Naive thymus-derived CD8-positive, alpha-beta T cell (primary cell): ENCODE measurements around the gene VKORC1L1. TPM values are rescaled to one million over a fixed set of nuclear protein-coding genes. Genes with fewer than 3 reads are reported as not detected.
A peak's percentile ranks its signal among the peaks of the same experiment; 100 is the strongest.
"Not testable (repeated sequence)": the region's sequence is repeated elsewhere in the genome, so short reads cannot be mapped to it uniquely, and the experiment has no call there.

Experiments used
- ATAC-seq, 2 donors: fragments of 150-1000 bp; cut with Tn5 transposase in 1 of 2; sonication (Bioruptor Pico), chemical (Tn5 transposase) in 1 of 2; 1 replicate in 1 of 2; 2 replicates in 1 of 2; pipeline ENCODE4 v1.10.0; 2021; ENCODE audit warnings: mild to moderate bottlenecking in 2 of 2, moderate library complexity in 2 of 2
- POLR2A ChIA-PET: fragments of 350-600 bp; sonication (Branson Sonifier 250); formaldehyde crosslinking; loops from one replicate; lab custom pipeline; 2021; ENCODE audit warnings: antibody characterized with exemption; lab: Charles Lee
- DNase-seq, 10 donors: peaks; one replicate each; pipeline versions ENCODE4 v3.0.0 to v3.0.0-alpha.2; 2020 to 2022
- H3K27ac Mint-ChIP-seq, 10 donors: one replicate each; pipeline ENCODE4 v1.8.0; 2020 to 2022; ENCODE audit warnings: mild to moderate bottlenecking in 10 of 10, mixed read lengths in 10 of 10, moderate library complexity in 4 of 10, inconsistent platforms in 1 of 10
- H3K27me3 Mint-ChIP-seq, 5 donors: one replicate each; pipeline ENCODE4 v1.8.0; 2021 to 2022; ENCODE audit warnings: mixed read lengths in 5 of 5
- H3K36me3 Mint-ChIP-seq, 3 donors: one replicate each; pipeline ENCODE4 v1.8.0; 2020 to 2022; ENCODE audit warnings: mixed read lengths in 3 of 3, mild to moderate bottlenecking in 2 of 3, inconsistent platforms in 1 of 3
- H3K4me1 Mint-ChIP-seq, 4 donors: one replicate each; pipeline ENCODE4 v1.8.0; 2021 to 2022; ENCODE audit warnings: mixed read lengths in 4 of 4
- H3K4me3 Mint-ChIP-seq, 10 donors: one replicate each; pipeline ENCODE4 v1.8.0; 2020 to 2022; ENCODE audit warnings: mild to moderate bottlenecking in 10 of 10, mixed read lengths in 10 of 10, moderate library complexity in 6 of 10, inconsistent platforms in 1 of 10
- H3K9me3 Mint-ChIP-seq, 9 donors: one replicate each; pipeline ENCODE4 v1.8.0; 2020 to 2022; ENCODE audit warnings: mixed read lengths in 9 of 9, mild to moderate bottlenecking in 3 of 9, inconsistent platforms in 1 of 9, moderate library complexity in 1 of 9
- polyA plus RNA-seq, 3 donors: library from polyadenylated mRNA; unstranded; fragments of 300-500 nt; fragmentation: Illumina TruSeq; gene quantifications; one replicate each; pipeline ENCODE4 v1.2.3, GENCODE V29; 2021
- total RNA-seq, 8 experiments: library from RNA in 2 of 8; stranded (reverse) in 2 of 8; gene quantifications; one replicate each; pipeline ENCODE4 v1.2.3 and lab custom pipeline; 2021 to 2026

The VKORC1L1 gene
- total RNA-seq (1 to 10 TPM; 7.8 to 9.8 TPM), polyA plus RNA-seq (1 to 10 TPM; 2.0 to 3.1 (median 3.1) TPM), total RNA-seq (lab: John Stamatoyannopoulos, UW) (5.4 to 41.3 (median 25.4) reads per million in 6 experiments)

DNA sequence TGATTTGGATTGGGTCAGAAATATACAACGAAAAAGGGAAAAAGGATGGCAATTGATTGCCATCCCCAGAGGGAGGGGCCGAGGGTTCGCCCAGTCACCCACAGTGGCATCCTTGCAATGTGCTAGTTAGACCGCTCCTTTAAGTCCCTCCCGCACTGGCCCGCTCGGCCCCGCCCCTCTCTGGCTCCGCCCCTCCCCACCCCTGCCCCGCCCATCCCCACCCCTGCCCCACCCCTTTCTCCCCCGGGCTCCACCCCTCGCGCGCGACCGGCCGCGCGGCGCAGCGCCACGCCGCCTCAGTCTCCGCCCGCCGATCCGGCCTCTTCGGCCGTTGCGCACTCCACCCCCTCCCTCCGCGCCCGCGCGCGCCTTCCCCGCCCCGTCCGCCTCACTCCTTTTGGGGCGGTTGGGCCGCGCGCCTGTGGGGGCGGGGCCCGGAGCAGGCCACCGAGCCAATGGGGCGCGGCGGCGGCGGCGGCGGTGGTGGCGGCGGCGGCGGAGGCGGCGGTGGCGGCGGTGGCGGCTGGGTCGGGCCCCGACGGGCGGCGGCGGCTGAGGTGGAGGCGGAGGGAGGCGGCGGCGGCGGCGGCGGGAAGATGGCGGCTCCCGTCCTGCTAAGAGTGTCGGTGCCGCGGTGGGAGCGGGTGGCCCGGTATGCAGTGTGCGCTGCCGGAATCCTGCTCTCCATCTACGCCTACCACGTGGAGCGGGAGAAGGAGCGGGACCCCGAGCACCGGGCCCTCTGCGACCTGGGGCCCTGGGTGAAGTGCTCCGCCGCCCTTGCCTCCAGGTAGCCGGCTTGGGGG lies at the start of gene VKORC1L1:
TSS of gene VKORC1L1 (plus strand) at position 299 of the 806 bp plus-strand sequence. CDS start at position 597, 298 bp downstream.
- POLR2A ChIA-PET: no interaction called here
- peaks cover 0 to 5% (median 0%) of the 10 kb centered on the region in 3 donors for H3K36me3 Mint-ChIP-seq
- DNase-seq: peak; percentile 85 to 96 (median 92)
- peaks cover 0 to 10% (median 5%) of the 10 kb centered on the region in 4 donors for H3K4me1 Mint-ChIP-seq
- peak within 1 kb of the TSS in 9 of 10 donors; percentile 59 to 93 (median 86) for H3K27ac Mint-ChIP-seq
- peak within 1 kb of the TSS; percentile 78 to 91 (median 87) for H3K4me3 Mint-ChIP-seq
- ATAC-seq: peak; percentile 87
- no peaks in the 10 kb centered on the region for H3K9me3 Mint-ChIP-seq
- H3K27me3 Mint-ChIP-seq: no peaks in the 10 kb centered on the region

- Mint-ChIP-seq H3K9me3 (no peaks in the 10 kb centered on the region), H3K4me3 (no peak overlapping the region), H3K4me1 (peaks cover 0 to 2% (median 0%) of the 10 kb centered on the region in 4 donors), H3K36me3 (peaks cover 4 to 11% (median 4%) of the 10 kb centered on the region in 3 donors), H3K27ac (no peak overlapping the region), H3K27me3 (no peaks in the 10 kb centered on the region)
- POLR2A ChIA-PET: no interaction called here
- ATAC-seq (no peak), DNase-seq (no peak)
These were observed 45.5 kb upstream of the VKORC1L1 start for GRCh38 chr7:65827366-65827765.

DNA sequence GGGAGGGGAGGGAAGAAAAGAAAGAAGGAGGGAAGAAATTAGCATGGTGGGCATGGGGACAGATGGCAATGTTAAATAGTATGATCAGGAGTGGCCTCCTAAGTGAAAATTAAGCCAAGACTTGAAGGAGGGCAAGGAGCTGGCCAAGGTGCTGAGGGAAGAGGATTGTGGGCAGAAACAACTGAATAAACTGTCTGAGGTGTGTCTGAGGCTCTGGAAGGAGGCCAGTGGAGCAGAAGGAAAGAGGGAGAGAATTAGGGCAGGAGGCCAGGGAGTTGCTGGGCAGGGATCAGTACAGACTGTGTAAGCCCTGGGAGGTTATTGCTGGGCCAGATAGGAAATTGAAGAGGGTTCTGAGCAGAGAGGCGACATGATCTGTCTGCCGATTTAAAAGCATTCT lies 40.6 kb upstream of the VKORC1L1 start:
- no peaks in the 10 kb centered on the region for H3K27me3 Mint-ChIP-seq
- H3K4me1 Mint-ChIP-seq: peaks cover 4 to 6% (median 4%) of the 10 kb centered on the region in 4 donors
- DNase-seq (no peak), ATAC-seq (no peak)
- H3K9me3 Mint-ChIP-seq: no peaks in the 10 kb centered on the region
- H3K36me3 Mint-ChIP-seq: peaks cover 0 to 10% (median 0%) of the 10 kb centered on the region in 3 donors
- no peak overlapping the region for H3K27ac Mint-ChIP-seq
- no peak overlapping the region for H3K4me3 Mint-ChIP-seq
- POLR2A ChIA-PET: no interaction called here

DNA sequence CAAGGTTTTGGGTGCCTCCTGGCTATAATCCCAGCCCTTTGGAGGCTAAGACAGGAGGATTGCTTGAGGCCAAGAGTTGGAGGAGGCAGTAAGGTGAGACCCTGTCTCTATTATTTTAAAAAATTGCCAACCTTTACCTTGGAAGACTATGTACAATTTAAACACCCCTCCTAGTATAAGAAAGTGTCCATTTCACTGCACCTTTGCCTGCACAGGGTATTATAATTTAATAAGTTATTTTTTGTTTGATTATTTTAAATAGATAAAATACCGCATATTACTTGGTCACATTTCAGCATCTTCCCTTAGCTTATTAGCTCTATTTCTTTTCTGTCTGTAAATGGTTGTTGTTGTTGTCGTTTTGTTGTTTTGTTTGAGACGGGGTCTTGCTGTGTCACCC lies 36.2 kb upstream of the VKORC1L1 start:
- H3K9me3 Mint-ChIP-seq, H3K4me3 Mint-ChIP-seq, H3K27me3 Mint-ChIP-seq, H3K36me3 Mint-ChIP-seq, DNase-seq, H3K4me1 Mint-ChIP-seq, H3K27ac Mint-ChIP-seq, POLR2A ChIA-PET, ATAC-seq: not testable (repeated sequence)

DNA sequence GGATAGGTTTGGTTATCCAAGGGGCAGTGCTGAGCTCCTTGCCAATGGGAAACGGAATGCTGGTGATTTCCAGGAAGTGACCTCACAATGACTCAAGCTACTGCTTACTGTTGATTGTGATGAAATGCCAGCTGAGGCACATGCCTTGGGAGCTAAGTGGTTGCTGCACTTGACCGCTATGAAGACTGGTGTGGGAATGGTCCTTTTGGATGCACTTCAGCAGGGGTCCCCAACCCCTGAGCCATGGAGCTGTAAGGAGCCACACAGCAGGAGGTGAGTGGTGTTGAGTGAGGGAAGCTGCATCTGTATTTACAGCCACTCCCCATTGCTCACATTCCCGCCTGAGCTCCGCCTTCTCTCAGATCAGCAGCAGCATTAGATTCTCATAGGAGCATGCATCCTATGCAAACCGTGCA lies 35.3 kb upstream of the VKORC1L1 start:
- H3K4me3 Mint-ChIP-seq, H3K4me1 Mint-ChIP-seq, ATAC-seq, H3K27me3 Mint-ChIP-seq, DNase-seq, H3K9me3 Mint-ChIP-seq, H3K36me3 Mint-ChIP-seq, H3K27ac Mint-ChIP-seq: not testable (repeated sequence)
- POLR2A ChIA-PET: interaction anchor here (0.6 kb wide), 1 partner anchor 58 kb away, joined by 3 read pairs; no protein-coding TSS in a partner anchor

- H3K27ac Mint-ChIP-seq: peak overlapping the region in 1 of 10 donors; percentile 56
- H3K4me3 Mint-ChIP-seq: no peak overlapping the region
- no peak for DNase-seq
- no peak for ATAC-seq
- H3K4me1 Mint-ChIP-seq: peaks cover 4 to 8% (median 5%) of the 10 kb centered on the region in 4 donors
- H3K36me3 Mint-ChIP-seq: no peaks in the 10 kb centered on the region
- POLR2A ChIA-PET: no interaction called here
- H3K27me3 Mint-ChIP-seq: no peaks in the 10 kb centered on the region
- no peaks in the 10 kb centered on the region for H3K9me3 Mint-ChIP-seq
These were observed 33.0 kb upstream of the VKORC1L1 start for GRCh38 chr7:65839846-65840245.

DNA sequence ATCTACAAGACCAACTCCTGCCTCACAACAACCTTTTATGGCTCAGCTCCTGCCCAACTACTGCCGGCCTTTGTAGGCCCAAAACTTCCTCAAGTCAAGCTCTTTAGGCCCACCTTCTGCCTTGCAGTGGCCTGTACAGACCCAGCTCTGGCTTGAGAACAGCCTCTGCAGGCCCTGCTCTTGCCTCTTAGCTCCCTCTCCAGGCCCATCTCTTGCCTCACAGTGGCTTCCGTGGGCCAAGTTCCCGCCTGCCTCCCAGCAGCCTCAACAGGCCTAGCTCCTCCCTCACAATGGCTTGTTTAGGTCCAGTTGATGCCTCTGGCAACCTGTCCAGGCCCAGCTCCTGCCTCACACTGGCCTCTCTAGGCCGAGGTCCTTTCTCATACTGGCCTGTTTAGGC lies 32.4 kb upstream of the VKORC1L1 start:
- H3K27ac Mint-ChIP-seq: peak overlapping the region in 3 of 10 donors; percentile 45 to 59 (median 56)
- DNase-seq (no peak), ATAC-seq (no peak)
- no peaks in the 10 kb centered on the region for H3K9me3 Mint-ChIP-seq
- H3K4me1 Mint-ChIP-seq: peaks cover under 1 to 6% (median 2%) of the 10 kb centered on the region in 4 donors
- H3K27me3 Mint-ChIP-seq: no peaks in the 10 kb centered on the region
- POLR2A ChIA-PET: no interaction called here
- H3K4me3 Mint-ChIP-seq: no peak overlapping the region
- no peaks in the 10 kb centered on the region for H3K36me3 Mint-ChIP-seq

DNA sequence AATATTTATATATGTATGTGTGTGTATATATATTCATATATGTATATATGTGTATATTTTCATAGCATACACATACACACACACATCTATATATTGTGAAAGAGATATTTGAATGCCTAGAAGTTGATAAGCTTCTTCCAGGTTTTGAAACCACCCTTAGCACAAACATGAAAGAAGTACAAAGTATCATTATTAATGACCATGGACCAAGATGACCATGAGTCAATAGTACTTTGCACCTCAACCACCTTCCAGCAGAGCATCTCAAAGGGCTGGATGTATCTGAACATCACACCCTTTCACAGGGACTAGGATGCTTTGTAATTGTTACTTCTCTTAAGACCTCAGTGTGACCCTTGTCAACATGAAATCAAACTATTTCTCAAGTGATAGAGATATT lies 29.3 kb upstream of the VKORC1L1 start:
- H3K4me1 Mint-ChIP-seq, POLR2A ChIA-PET, H3K27ac Mint-ChIP-seq, H3K9me3 Mint-ChIP-seq, DNase-seq, ATAC-seq, H3K36me3 Mint-ChIP-seq, H3K27me3 Mint-ChIP-seq, H3K4me3 Mint-ChIP-seq: not testable (repeated sequence)

DNA sequence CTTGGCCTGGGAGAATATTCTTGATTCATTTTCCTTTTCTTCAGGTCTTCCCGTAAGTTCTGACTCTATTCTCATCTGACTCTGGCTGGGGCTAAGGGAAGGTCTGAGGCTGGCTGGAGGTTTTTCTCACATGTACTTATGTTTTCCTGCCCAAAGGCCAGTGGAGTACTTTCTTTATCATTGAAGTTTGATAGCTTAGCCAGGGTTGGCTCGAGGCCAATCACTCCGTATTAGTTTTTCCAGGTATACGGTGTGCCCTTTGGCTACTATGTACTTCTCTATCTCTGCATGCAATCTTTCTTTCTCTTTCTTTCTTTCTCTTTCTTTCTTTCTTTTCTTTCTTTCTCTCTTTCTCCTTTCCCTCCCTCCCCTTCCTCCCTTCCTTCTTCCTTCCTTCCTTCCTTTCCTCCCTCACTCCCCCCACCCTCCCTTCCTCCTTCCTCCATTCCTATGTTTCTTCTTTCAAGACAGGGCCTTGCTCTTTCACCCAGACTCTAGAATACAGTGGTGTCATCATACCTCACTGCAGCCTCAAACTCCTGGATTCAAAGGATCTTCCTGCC lies 26.8 kb upstream of the VKORC1L1 start:
- Mint-ChIP-seq H3K27me3 (peaks cover 0 to 7% (median 0%) of the 10 kb centered on the region in 5 donors), H3K4me3 (no peak overlapping the region), H3K27ac (no peak overlapping the region), H3K9me3 (peaks cover 0 to 1% (median 0%) of the 10 kb centered on the region in 9 donors), H3K36me3 (no peaks in the 10 kb centered on the region), H3K4me1 (no peaks in the 10 kb centered on the region)
- POLR2A ChIA-PET: no interaction called here
- ATAC-seq (no peak), DNase-seq (no peak)

DNA sequence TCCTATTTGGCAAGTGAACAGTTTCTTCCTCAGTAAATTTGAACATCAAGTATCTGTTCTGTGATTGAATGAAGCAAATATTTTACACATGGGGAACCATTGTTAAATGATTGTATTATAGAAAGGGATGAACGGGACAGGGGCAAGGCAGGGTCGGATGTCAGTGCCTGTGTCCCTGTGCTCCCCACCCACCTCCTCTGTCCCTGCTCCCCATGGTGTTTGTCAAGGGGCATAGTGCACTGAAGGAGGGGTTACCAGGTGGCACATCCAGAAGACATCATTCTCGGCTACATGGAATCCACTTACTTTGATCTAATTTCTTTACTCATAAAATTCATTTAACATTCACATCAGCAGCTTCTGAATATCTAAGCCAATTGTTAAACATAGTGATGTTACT lies 19.4 kb upstream of the VKORC1L1 start:
- H3K27me3 Mint-ChIP-seq, POLR2A ChIA-PET: not testable (repeated sequence)

GRCh38 chr7:65853892-65854291 lies 19.0 kb upstream of the VKORC1L1 start:
- H3K9me3 Mint-ChIP-seq, POLR2A ChIA-PET: not testable (repeated sequence)

More for the DNA sequence above, 19.4 kb upstream of the VKORC1L1 start:
- ATAC-seq, H3K36me3 Mint-ChIP-seq, H3K4me1 Mint-ChIP-seq, H3K27ac Mint-ChIP-seq, H3K4me3 Mint-ChIP-seq, DNase-seq, H3K9me3 Mint-ChIP-seq: not testable (repeated sequence)

DNA sequence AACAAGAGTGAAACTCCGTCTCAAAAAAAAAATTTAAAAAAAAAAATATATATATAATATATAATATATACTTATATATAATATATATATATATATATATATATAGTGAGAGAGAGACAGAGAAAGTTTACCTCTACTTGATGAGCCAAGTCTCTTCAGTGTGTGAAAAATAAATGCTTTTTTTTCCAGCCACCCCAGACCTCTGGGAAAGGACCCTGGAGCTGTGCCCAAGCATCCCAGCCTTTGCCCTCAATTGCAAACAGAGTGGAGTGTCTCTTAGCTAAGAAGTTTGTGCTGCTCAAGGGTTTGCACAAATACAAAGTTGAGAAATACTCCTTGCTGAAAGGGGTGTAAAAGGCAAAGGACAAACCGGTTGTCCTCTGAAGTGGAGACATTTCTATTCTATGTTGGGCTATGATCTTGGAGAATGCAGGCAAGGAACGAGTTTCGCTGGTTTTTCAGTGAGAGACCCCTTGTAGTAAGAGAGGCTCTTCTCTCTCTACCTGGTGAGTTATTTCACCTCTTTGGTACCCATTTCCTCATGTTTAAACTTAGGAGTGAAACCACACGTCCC lies 15.5 kb upstream of the VKORC1L1 start:
- H3K27ac Mint-ChIP-seq, H3K27me3 Mint-ChIP-seq, H3K4me1 Mint-ChIP-seq, H3K4me3 Mint-ChIP-seq, H3K36me3 Mint-ChIP-seq, H3K9me3 Mint-ChIP-seq, DNase-seq, ATAC-seq: not testable (repeated sequence)
- POLR2A ChIA-PET: interaction anchor here (0.7 kb wide), 1 partner anchor 58 kb away, joined by 4 read pairs; no protein-coding TSS in a partner anchor

More at GRCh38 chr7:65853892-65854291, 19.0 kb upstream of the VKORC1L1 start:
- not testable (repeated sequence) for H3K4me1 Mint-ChIP-seq, ATAC-seq, H3K4me3 Mint-ChIP-seq, DNase-seq, H3K36me3 Mint-ChIP-seq, H3K27me3 Mint-ChIP-seq
- peak overlapping the region in 1 of 10 donors; percentile 21 for H3K27ac Mint-ChIP-seq

DNA sequence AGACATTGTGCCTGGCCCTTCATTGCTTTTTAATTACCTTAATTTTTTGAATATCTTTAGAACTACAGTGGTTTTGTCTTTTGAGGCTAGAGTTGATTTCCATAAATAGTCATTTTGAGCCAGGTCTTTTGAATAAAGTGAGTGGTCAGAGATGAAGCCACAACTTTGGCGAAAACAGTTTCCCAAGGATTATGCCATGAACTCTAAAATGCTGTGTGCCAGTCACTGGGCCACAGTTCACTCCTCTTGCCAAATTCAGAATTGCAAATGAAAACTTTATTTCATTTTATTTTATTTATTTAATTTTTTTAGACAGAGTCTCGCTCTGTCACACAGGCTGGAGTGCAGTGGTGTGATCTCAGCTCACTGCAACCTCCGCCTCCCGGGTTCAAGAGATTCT lies 14.2 kb upstream of the VKORC1L1 start:
- ATAC-seq, H3K36me3 Mint-ChIP-seq, H3K4me3 Mint-ChIP-seq, H3K27me3 Mint-ChIP-seq, H3K27ac Mint-ChIP-seq, H3K9me3 Mint-ChIP-seq, DNase-seq, H3K4me1 Mint-ChIP-seq, POLR2A ChIA-PET: not testable (repeated sequence)
